CD4-positive, alpha-beta T cell treated with Interleukin-10 for 1 hour (primary cell): Measurements from ENCODE around the gene NEU3.
"Not testable (repeated sequence)": the region's sequence is repeated elsewhere in the genome, so short reads cannot be mapped to it uniquely, and the experiment has no call there.

Source experiments
- DNase-seq: peaks from one replicate; pipeline ENCODE4 v3.0.0-alpha.2; 2020

The NEU3 gene

DNA sequence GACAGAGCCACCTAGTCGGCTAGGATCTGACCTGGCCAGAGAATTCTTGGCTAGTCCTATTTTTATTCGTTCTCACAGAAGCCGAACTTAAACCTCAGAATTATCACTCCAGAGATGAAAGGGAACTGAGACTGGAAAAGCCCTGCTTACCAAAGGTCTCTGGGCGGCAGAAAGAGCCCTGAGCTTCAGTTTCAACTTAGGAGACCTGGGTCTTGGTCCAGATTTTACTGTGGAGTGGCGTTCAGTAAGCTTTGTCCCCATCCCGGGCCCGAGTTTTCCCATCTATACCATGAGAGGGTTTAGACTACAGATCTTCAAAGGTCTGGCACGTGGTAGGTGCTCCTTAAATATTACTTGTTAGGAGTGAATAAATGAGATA is 516 bp downstream of the NEU3 start:
- no peak for DNase-seq

- not testable (repeated sequence) for DNase-seq
Observed at GRCh38 chr11:74990150-74990549, 1.4 kb downstream of the NEU3 start.

DNA sequence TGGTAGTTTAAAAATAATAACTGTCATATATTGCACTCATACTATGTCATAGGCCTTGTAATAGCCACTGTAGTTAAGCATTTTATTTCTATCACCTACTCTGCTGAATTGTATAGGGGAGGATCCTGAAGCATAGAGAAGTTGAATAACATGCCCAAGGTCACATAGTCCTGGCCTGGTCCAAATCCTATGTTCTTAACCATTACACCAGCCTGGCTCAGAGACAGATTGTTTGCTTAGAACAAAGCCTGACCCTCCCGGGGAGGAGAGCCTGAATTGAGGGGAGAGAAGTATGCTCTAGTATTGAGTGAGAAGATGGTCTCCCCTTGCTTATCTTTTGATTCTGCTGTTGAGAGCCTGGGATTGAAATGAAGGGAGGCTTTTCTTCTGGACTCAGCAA is 2.2 kb downstream of the NEU3 start:
- no peak for DNase-seq

DNA sequence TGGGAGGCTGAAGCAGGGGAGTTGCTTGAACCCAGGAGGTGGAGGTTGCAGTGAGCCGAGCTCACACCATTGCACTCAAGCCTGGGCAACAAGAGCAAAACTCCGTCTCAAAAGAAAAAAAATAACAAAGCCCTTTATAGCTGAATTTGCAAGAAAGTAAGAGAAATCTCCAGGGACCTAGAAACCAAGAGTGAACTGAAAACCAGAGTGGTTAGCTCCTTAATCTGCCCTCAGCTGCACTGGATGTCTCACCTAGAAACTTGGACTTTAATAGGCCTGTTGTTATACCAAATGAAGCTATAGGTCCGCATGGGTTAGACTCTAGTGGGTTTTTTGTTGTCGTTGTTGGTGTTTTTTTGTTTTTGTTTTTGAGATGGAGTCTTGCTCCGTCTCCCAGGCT is 4.1 kb downstream of the NEU3 start:
- no peak for DNase-seq

GRCh38 chr11:75000975-75001354 is 12.2 kb downstream of the NEU3 start:
- no peak for DNase-seq

DNA sequence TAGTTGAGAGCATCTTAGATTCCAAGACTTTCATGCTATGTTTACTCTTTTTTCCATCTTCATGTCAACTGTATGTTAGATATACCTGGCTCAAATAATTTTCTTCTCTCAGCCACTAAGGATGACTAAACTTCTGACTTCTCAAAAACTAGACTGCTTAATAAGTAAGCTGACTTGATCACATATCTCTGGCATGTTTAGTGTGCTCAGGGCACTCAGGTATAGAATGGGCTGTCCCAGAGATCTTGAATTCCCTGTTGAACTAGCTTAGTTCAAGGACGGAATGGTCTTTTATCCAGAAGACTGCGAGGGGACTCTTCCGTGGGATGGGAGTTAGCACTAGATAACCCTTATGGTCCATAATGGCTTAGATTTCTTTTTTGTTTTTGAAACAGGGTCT is 13.0 kb downstream of the NEU3 start:
- DNase-seq: no peak

DNA sequence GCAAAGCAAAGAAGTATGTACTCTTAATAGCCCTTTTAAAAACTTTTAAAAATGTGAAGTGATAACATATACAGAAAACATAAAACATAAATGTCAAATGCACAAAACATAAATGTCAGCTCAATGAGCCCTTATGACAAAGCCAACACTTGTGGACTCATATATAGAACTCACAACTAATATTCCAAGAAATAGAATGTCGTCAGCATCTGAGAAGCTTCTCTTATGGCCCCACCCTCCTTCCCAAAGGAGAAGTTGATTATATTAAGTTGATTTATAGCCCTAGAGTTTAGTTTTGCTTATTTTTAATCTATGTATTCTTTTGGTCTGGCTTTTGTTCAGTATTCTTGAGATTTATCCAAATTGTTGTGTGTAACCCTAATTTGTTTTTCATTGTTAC is 13.8 kb downstream of the NEU3 start:
- DNase-seq: no peak

GRCh38 chr11:75004215-75004614 is 15.5 kb downstream of the NEU3 start:
- no peak for DNase-seq

DNA sequence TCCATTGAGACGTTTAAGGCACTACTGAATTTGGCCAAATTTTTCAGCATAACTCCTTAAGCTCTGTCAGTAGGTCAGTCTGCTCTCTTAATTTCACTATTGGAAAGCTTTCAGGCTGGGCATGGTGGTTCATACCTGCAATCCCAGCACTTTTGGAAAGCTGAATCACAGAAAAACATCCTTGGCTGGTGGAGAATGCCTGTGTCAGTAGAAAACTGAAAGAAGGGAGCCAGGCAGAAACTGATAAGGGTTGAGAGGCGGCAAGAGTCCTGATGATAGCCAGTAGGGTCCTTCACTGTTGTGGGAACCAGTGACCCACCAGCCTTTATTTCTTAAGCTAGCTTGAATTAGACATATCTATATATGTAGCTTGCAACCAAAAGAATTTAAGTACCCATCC is 22.6 kb downstream of the NEU3 start:
- DNase-seq: no peak

GRCh38 chr11:75011872-75012271 is 23.1 kb downstream of the NEU3 start:
- DNase-seq: no peak

GRCh38 chr11:75013051-75013450 is 24.3 kb downstream of the NEU3 start:
- no peak for DNase-seq

- DNase-seq: no peak
Observed at GRCh38 chr11:75014129-75014528, 25.4 kb downstream of the NEU3 start.

GRCh38 chr11:75019200-75019599 is 30.5 kb downstream of the NEU3 start:
- not testable (repeated sequence) for DNase-seq

GRCh38 chr11:75020328-75020727 is 31.6 kb downstream of the NEU3 start:
- not testable (repeated sequence) for DNase-seq

- no peak for DNase-seq
Observed at GRCh38 chr11:75022296-75022695, 33.6 kb downstream of the NEU3 start.

DNA sequence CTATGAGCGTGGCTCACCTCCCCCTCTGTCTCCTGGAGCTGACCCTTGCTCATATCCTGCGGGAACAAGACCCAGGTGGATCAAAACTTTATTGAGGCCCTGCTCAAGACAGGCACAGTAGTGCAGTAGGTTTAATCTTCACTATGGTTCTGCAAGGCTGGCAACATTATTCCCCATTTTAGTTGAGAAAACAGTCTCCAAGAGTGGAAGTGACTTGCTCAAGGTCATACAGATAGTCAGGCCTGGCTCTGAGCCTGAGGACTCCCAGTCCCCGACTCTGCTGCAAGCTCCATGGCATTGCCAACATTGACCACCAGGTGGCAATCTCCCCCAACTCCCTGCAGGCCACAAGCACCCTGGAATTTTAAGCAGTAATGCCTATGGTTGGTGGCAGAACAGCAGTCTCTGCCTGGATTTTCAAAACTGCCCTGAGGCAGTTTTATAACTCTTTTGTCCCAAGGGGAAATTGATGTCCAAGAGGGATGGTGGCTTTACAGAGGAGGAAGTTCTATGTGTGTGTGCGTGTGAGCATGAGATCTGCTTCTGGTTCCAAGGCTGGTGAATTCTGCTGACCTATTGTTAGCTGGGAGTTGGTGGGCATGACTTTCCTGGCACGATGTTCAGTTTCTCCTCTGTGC is 34.1 kb downstream of the NEU3 start:
- DNase-seq: peak; percentile 74

DNA sequence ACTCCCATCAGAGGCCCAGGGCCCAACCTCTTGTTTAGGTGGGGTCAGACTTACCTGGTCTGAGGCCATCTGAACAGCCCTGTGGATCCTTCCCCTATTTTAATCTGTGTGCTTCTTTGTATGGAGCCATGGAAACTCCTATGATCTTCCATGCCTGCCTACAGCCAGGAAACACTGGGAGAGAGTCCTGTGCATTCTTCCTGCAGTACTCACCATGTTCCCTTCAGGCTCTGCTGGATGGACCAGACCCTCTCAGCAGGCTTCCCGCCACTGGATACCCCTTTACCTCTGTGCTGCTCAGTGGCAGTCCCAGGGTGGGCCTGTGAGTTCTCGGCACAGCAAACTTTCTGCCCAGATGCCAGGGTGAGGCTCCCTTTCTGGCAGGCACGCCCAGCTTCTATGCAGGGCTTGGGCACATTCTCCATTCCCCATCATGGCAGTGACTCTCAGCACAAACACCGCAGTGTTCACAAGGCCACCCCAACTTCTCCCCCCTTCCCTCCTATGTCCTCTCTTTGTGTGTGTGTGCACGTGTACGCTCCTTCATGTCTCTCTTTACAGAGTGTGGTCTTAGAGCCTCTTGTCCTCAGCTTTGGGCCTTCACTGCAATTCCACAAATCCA is 34.8 kb downstream of the NEU3 start:
- DNase-seq: no peak

DNA sequence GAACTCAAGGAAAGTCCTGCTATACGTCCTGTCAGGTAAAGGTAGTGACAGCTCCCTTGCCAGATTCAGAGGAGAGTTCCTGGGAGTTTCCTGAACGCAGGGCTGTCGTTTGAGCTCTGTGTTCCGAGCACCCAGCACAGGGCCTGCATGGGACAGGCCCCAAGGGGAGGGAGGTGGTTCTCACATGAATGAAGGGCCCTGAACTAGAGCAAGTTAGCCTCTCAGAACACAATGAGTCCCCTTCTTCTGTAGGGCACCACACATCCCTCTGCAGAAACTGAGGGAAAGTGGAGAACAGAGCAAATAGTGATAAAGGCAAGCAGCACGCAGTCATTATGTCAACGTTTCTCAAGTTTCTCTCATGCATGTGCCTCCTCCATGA is 35.3 kb downstream of the NEU3 start:
- no peak for DNase-seq

GRCh38 chr11:75024764-75025211 is 36.1 kb downstream of the NEU3 start:
- no peak for DNase-seq

GRCh38 chr11:75025561-75025960 is 36.8 kb downstream of the NEU3 start:
- DNase-seq: no peak

DNA sequence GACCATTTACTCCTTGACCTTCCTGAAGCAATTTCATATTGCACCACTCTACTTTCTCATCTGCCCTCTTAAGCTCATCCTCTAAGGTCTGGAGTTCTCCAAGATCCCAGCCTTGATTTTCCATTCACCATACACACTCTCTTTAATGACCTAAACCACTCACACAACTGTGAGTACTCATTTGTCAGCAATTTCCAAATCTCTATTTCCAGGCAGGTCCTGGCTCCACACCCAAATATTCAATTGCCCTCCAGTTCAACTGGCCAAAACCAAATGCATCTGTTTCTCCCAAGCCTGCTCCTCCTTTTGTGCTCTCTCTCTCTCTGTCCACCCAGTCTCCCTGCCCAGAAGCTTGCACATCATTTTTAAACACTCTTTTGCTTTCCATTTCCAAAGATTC is 39.6 kb downstream of the NEU3 start:
- no peak for DNase-seq

GRCh38 chr11:75028724-75029123 is 40.0 kb downstream of the NEU3 start:
- DNase-seq: no peak

GRCh38 chr11:75029836-75030631 is 41.3 kb downstream of the NEU3 start:
- no peak for DNase-seq

- DNase-seq: no peak
Observed at GRCh38 chr11:75031224-75031753, 42.6 kb downstream of the NEU3 start.
